RWPE2 (cell line): ENCODE results near the gene USH2A.

Source experiments
- ATAC-seq: fragments of 200-7000 bp; cut with Tn5 transposase; 3 replicates; pipeline ENCODE4 v1.9.1; 2021; ENCODE audit warnings: low read depth
- DNase-seq: peaks from one replicate; pipeline ENCODE4 v3.0.0-alpha.2; 2020; ENCODE audit warnings: low spot score
- H3K27ac ChIP-seq: fragments of 450-650 bp; 2 replicates; pipeline ENCODE4 v1.5.1; 2017; ENCODE audit warnings: mild to moderate bottlenecking; ENCODE audit not compliant: poor library complexity, severe bottlenecking
- H3K27me3 ChIP-seq: fragments of 250-450 bp; sonication (Bioruptor Pico); 2 replicates; pipeline ENCODE4 v1.5.1; 2021; ENCODE audit warnings: mild to moderate bottlenecking, moderate library complexity; ENCODE audit not compliant: insufficient read depth, poor library complexity, severe bottlenecking
- H3K36me3 ChIP-seq: fragments of 250-450 bp; sonication (Bioruptor Pico); 2 replicates; pipeline ENCODE4 v1.5.1; 2020; ENCODE audit warnings: low read depth, mild to moderate bottlenecking, moderate library complexity
- H3K4me1 ChIP-seq: fragments of 250-450 bp; sonication (Bioruptor Pico); 2 replicates; pipeline ENCODE4 v1.5.1; 2021; ENCODE audit warnings: mild to moderate bottlenecking, moderate library complexity; ENCODE audit not compliant: insufficient read depth, poor library complexity, severe bottlenecking
- H3K4me3 ChIP-seq: fragments of 250-450 bp; sonication (Bioruptor Pico); 2 replicates; pipeline ENCODE4 v1.5.1; 2021; ENCODE audit warnings: mild to moderate bottlenecking, moderate library complexity; ENCODE audit not compliant: severe bottlenecking
- H3K9me3 ChIP-seq: fragments of 250-450 bp; sonication (Bioruptor Pico); 2 replicates; pipeline ENCODE4 v1.5.1; 2021; ENCODE audit warnings: mild to moderate bottlenecking, moderate library complexity; ENCODE audit not compliant: severe bottlenecking
- TF ChIP-seq, protein P1 (sequence below): fragments of 450-650 bp; IDR thresholded peaks from one replicate; pipeline ENCODE4 v1.5.1; 2017; ENCODE audit warnings: mild to moderate bottlenecking, moderate library complexity; ENCODE audit not compliant: poor library complexity, severe bottlenecking

USH2A gene

GRCh38 chr1:215647738-215648137 lies 775.5 kb downstream of the USH2A start:
- ATAC-seq (no peak), DNase-seq (no peak)
- Histone ChIP-seq H3K4me1 (no peaks in the 10 kb centered on the region), H3K27me3 (no peaks in the 10 kb centered on the region), H3K27ac (no peak overlapping the region), H3K4me3 (no peak overlapping the region), H3K9me3 (no peaks in the 10 kb centered on the region), H3K36me3 (no peaks in the 10 kb centered on the region)
- TF ChIP-seq, protein P1, sequence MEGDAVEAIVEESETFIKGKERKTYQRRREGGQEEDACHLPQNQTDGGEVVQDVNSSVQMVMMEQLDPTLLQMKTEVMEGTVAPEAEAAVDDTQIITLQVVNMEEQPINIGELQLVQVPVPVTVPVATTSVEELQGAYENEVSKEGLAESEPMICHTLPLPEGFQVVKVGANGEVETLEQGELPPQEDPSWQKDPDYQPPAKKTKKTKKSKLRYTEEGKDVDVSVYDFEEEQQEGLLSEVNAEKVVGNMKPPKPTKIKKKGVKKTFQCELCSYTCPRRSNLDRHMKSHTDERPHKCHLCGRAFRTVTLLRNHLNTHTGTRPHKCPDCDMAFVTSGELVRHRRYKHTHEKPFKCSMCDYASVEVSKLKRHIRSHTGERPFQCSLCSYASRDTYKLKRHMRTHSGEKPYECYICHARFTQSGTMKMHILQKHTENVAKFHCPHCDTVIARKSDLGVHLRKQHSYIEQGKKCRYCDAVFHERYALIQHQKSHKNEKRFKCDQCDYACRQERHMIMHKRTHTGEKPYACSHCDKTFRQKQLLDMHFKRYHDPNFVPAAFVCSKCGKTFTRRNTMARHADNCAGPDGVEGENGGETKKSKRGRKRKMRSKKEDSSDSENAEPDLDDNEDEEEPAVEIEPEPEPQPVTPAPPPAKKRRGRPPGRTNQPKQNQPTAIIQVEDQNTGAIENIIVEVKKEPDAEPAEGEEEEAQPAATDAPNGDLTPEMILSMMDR = no peak

DNA sequence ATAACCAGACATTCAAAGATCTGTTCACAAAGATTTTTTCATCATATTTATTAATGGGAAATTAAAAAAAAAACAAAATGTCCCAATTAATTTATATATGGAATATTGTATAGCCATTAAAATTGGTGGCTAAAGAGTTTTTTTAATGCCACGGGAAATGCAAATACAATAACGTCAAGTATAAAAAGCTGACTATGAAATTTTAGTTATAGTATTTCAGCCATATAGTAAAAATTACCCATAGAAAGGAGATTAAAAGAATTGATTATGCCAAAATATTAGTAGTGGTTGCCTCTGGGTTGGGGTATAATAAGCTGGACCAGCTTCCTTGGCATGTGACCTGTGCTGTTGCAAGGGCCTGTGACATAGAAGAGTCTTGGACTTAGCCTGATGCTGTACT lies 777.4 kb downstream of the USH2A start:
- Histone ChIP-seq H3K27ac (no peak overlapping the region), H3K4me1 (no peaks in the 10 kb centered on the region), H3K9me3 (no peaks in the 10 kb centered on the region), H3K4me3 (no peak overlapping the region), H3K36me3 (no peaks in the 10 kb centered on the region), H3K27me3 (no peaks in the 10 kb centered on the region)
- TF ChIP-seq, protein P1 = no peak
- DNase-seq (no peak), ATAC-seq (no peak)

DNA sequence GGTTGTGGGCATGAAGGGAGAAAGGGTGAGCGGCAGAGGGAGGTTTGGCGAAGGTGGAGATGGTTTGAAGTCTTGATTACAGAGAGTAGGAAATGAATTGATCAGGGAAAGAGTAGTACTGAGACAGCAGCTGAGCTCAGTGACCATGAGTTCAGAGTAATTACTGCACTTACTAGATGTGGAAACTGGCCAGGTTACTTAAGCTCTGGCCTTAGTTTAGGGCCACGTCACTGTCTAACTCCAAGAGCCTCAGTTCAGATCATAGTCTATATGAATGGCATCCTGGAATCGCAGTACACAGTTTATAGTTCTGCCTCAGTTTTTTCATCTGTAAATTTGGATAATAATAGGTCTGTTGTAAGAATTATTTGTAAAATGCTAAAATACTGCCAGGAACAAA lies 778.1 kb downstream of the USH2A start:
- ATAC-seq = no peak
- Histone ChIP-seq H3K4me3 (no peak overlapping the region), H3K9me3 (no peaks in the 10 kb centered on the region), H3K27ac (no peak overlapping the region), H3K4me1 (no peaks in the 10 kb centered on the region), H3K36me3 (no peaks in the 10 kb centered on the region), H3K27me3 (no peaks in the 10 kb centered on the region)
- no peak for DNase-seq
- TF ChIP-seq, protein P1 = no peak

DNA sequence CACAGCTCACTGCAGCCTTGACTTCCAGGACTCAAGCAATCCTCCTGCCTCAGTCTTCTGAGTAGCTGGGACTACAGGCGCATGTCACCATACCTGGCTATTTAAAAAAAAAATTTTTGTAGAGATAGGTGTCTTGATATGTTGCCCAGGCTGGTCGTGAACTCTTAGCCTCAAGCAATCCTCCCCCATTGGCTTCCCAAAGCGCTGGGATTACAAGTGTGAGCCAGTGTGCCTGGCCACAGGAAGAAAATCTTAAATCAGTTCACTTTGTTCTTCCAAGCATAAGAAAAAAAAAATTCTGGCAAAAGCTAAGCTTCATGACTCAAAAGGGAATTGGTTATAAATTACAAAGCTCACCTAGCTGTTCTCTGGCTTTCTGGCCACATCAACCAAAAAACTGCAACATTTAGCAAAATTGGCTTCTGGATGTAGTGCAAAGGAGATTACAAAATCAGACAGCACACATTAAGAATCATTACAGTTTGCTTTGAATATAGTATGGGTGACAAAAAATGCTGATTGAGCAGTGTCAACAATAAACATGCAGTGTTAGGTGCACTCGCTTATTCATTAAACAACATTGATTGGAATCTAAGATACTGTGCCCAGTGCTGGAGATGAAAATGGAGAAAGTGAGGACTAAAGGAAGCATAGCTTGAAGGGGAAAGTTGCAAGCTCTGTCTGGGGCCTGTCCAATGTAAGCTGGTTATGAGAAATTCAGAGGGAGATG lies 779.5 kb downstream of the USH2A start:
- no peaks in the 10 kb centered on the region for H3K4me1 ChIP-seq
- no peaks in the 10 kb centered on the region for H3K36me3 ChIP-seq
- no peak for ATAC-seq
- no peak overlapping the region for H3K4me3 ChIP-seq
- DNase-seq = no peak
- H3K27me3 ChIP-seq = no peaks in the 10 kb centered on the region
- TF ChIP-seq, protein P1 = no peak
- no peak overlapping the region for H3K27ac ChIP-seq
- H3K9me3 ChIP-seq = no peaks in the 10 kb centered on the region

- Histone ChIP-seq H3K27me3 (no peaks in the 10 kb centered on the region), H3K4me3 (no peak overlapping the region), H3K27ac (no peak overlapping the region), H3K4me1 (no peaks in the 10 kb centered on the region), H3K36me3 (no peaks in the 10 kb centered on the region), H3K9me3 (no peaks in the 10 kb centered on the region)
- no peak for DNase-seq
- TF ChIP-seq, protein P1 = no peak
- no peak for ATAC-seq
Observed at GRCh38 chr1:215640429-215641148, 782.7 kb downstream of the USH2A start.
